Prostate gland (tissue), 2 donors: Measurements from ENCODE around the gene TCP11. TPM values are rescaled to one million over a fixed set of nuclear protein-coding genes. Genes with fewer than 3 reads are reported as not detected.

Experiments used
- DNase-seq: peaks from one replicate; pipeline ENCODE4 v3.0.0-alpha.2; 2019; ENCODE audit warnings: low spot score
- H3K27ac ChIP-seq, 2 donors: fragments of 200-600 bp; sonication (generic); 2 replicates each; pipeline ENCODE4 v1.5.1; 2017 to 2019
- H3K27me3 ChIP-seq: fragments of 200-600 bp; sonication (generic); replicated peaks from 2 replicates; pipeline ENCODE4 v1.5.1; 2019; ENCODE audit not compliant: insufficient read depth
- H3K36me3 ChIP-seq, 2 donors: fragments of 200-600 bp; sonication (generic); 1 replicate in 1 of 2; 2 replicates in 1 of 2; pipeline versions ENCODE4 v1.5.1 to v1.8.1; 2017 to 2019
- H3K4me1 ChIP-seq: fragments of 200-600 bp; sonication (generic); replicated peaks from 2 replicates; pipeline ENCODE4 v1.5.1; 2019
- H3K4me3 ChIP-seq, 2 donors: fragments of 200-600 bp; sonication (generic); 2 replicates each; pipeline ENCODE4 v1.5.1; 2017 to 2019
- H3K9me3 ChIP-seq: fragments of 200-600 bp; sonication (generic); 2 replicates; pipeline ENCODE4 v1.5.1; 2017
- POLR2A ChIP-seq: fragments of 450-650 bp; IDR thresholded peaks from one replicate; pipeline ENCODE4 v1.6.1; 2016; ENCODE audit warnings: antibody characterized with exemption, mild to moderate bottlenecking
- POLR2AphosphoS5 ChIP-seq: sonication (generic); formaldehyde crosslinking; IDR thresholded peaks from one replicate; pipeline ENCODE4 v1.6.1; 2017; ENCODE audit warnings: antibody characterized with exemption
- WGBS: methylation state at CpG from one replicate; pipeline ENCODE4 v1.1.5; 2018; 5-methylcytosine and 5-hydroxymethylcytosine counted together
- intact Hi-C: fragments of 100-400 bp; cut with DNase I; formaldehyde crosslinking; loops from one replicate; pipeline ENCODE4 v1.14.2; 2022
- total RNA-seq, 2 donors: library from RNA; depleted of rRNA; stranded (reverse); fragments of >200 nt; gene quantifications; one replicate each; pipeline ENCODE4 v1.1.0, GENCODE V29; 2016
- TF ChIP-seq, protein P1 (sequence below), 4 experiments: fragments of 200-600 bp in 2 of 4; fragments of 450-650 bp in 2 of 4; sonication (generic) in 2 of 4; IDR thresholded peaks; 1 replicate in 3 of 4; 2 replicates in 1 of 4; pipeline ENCODE4 v1.5.1; 2016 to 2019; ENCODE audit warnings: antibody characterized with exemption in 4 of 4, mild to moderate bottlenecking in 2 of 4, moderate library complexity in 2 of 4

TCP11 gene
- total RNA-seq, 2 donors from 2014 or later = 0.87 to 33.3 TPM

GRCh38 chr6:35093118-35093445 lies 48.1 kb downstream of the TCP11 start:
- Histone ChIP-seq H3K4me3 (no peak overlapping the region), H3K9me3 (no peaks in the 10 kb centered on the region), H3K27me3 (no peaks in the 10 kb centered on the region), H3K36me3 (no peaks in the 10 kb centered on the region), H3K27ac (no peak overlapping the region), H3K4me1 (no peaks in the 10 kb centered on the region)
- TF ChIP-seq, protein P1, sequence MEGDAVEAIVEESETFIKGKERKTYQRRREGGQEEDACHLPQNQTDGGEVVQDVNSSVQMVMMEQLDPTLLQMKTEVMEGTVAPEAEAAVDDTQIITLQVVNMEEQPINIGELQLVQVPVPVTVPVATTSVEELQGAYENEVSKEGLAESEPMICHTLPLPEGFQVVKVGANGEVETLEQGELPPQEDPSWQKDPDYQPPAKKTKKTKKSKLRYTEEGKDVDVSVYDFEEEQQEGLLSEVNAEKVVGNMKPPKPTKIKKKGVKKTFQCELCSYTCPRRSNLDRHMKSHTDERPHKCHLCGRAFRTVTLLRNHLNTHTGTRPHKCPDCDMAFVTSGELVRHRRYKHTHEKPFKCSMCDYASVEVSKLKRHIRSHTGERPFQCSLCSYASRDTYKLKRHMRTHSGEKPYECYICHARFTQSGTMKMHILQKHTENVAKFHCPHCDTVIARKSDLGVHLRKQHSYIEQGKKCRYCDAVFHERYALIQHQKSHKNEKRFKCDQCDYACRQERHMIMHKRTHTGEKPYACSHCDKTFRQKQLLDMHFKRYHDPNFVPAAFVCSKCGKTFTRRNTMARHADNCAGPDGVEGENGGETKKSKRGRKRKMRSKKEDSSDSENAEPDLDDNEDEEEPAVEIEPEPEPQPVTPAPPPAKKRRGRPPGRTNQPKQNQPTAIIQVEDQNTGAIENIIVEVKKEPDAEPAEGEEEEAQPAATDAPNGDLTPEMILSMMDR (IDR thresholded peaks at IDR 0.05) = no peak
- intact Hi-C loops = no loop called here
- WGBS = 34% methylated on average over 5 of the region's 5 CpGs
- no peak for DNase-seq

GRCh38 chr6:35092362-35093117 lies 48.6 kb downstream of the TCP11 start:
- no peaks in the 10 kb centered on the region for H3K4me1 ChIP-seq

GRCh38 chr6:35091346-35092083 lies 49.6 kb downstream of the TCP11 start:
- H3K4me3 ChIP-seq = no peak overlapping the region
- H3K27me3 ChIP-seq = no peaks in the 10 kb centered on the region
- WGBS = 64% methylated on average over 18 of the region's 18 CpGs
- no peaks in the 10 kb centered on the region for H3K4me1 ChIP-seq
- H3K27ac ChIP-seq = peak overlapping the region in 1 of 2 donors; percentile 5
- H3K36me3 ChIP-seq = no peaks in the 10 kb centered on the region
- intact Hi-C loops = no loop called here
- H3K9me3 ChIP-seq = no peaks in the 10 kb centered on the region
- TF ChIP-seq POLR2AphosphoS5 (no peak), POLR2A (no peak)
- TF ChIP-seq, protein P1 (IDR thresholded peaks at IDR 0.05) = no peak
- no peak for DNase-seq

More at GRCh38 chr6:35092362-35093117, 48.6 kb downstream of the TCP11 start:
- no peaks in the 10 kb centered on the region for H3K27me3 ChIP-seq
- no peaks in the 10 kb centered on the region for H3K36me3 ChIP-seq
- H3K27ac ChIP-seq = peak overlapping the region; percentile 5 to 23
- intact Hi-C loops = no loop called here
- H3K4me3 ChIP-seq = no peak overlapping the region
- no peaks in the 10 kb centered on the region for H3K9me3 ChIP-seq
- no peak for TF ChIP-seq POLR2A
- TF ChIP-seq, protein P1 (IDR thresholded peaks at IDR 0.05) = no peak
- no peak for TF ChIP-seq POLR2AphosphoS5
- DNase-seq = no peak
- 55% methylated on average over 5 of the region's 5 CpGs for WGBS

- no peak overlapping the region for H3K4me3 ChIP-seq
- DNase-seq = no peak
- no peak for TF ChIP-seq POLR2A
- TF ChIP-seq, protein P1 (IDR thresholded peaks at IDR 0.05) = no peak
- TF ChIP-seq POLR2AphosphoS5 = no peak
- H3K27ac ChIP-seq = no peak overlapping the region
- intact Hi-C loops = no loop called here
- no peaks in the 10 kb centered on the region for H3K27me3 ChIP-seq
- H3K4me1 ChIP-seq = no peaks in the 10 kb centered on the region
- no peaks in the 10 kb centered on the region for H3K9me3 ChIP-seq
- no peaks in the 10 kb centered on the region for H3K36me3 ChIP-seq
- WGBS = 92% methylated on average over 10 of the region's 10 CpGs
Measured at GRCh38 chr6:35090734-35091133, 50.4 kb downstream of the TCP11 start.
